GM12891 (cell line): ENCODE data around the gene ACAD11.

Experiments
- POLR2A ChIP-seq: IDR thresholded peaks from 2 replicates; pipeline ENCODE4 v1.6.1; 2011; ENCODE audit warnings: low read depth, low read length, control low read depth
- POLR2AphosphoS5 ChIP-seq: IDR thresholded peaks from 2 replicates; pipeline ENCODE4 v1.6.1; 2011; ENCODE audit warnings: low read depth, low read length, control low read depth
- POU2F2 ChIP-seq: IDR thresholded peaks from 2 replicates; pipeline ENCODE4 v1.6.1; 2011; ENCODE audit warnings: low read depth, mild to moderate bottlenecking, control low read depth, low read length, moderate library complexity
- TAF1 ChIP-seq: IDR thresholded peaks from 2 replicates; pipeline ENCODE4 v1.6.1; 2011; ENCODE audit warnings: low read depth, low read length, control low read depth

DNA sequence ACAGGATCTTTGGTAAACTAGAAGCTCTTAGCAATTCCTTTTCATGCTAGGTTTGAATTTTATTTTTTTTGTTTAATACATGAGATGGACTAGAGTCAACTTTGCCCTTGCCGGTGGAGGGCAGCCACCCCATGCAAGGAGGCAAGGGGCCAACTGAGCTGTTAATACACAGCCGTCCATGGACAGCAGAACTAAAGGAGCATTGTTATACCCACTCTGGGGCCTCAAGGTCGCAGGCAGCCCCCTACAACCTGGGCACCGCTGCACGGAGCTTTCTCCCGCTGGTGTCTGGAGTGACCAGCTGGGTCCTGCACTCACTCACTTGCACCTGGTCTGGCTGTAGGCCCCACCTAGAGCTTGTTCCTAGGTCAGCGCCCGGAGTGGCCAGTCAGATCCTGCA is 110.4 kb downstream of the ACAD11 start:
- TF ChIP-seq TAF1 (no peak), POLR2A (no peak), POLR2AphosphoS5 (no peak), POU2F2 (no peak)
